ENCODE measurements around the gene ANKFY1.

DNA sequence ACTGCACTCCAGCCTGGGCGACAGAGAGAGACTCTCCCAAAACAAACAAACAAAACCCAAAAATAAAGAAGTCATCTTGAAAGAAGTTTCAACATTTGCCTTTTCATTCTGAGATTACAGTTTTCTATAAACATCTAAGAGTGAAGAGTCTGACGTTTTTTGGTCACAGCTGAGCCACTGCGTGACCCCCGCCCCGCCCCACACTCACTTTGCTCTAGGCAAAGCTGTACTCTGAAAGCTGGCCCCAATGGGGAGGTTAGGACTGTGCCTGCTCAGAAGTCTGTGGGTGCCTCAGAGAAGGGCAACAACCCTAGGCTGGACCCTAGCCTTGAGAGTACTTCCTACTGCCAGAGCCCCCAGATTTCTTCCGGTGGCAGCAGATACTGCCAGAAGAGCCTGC, 101.5 kb downstream of the ANKFY1 start:
- TF ChIP-seq, protein P1, sequence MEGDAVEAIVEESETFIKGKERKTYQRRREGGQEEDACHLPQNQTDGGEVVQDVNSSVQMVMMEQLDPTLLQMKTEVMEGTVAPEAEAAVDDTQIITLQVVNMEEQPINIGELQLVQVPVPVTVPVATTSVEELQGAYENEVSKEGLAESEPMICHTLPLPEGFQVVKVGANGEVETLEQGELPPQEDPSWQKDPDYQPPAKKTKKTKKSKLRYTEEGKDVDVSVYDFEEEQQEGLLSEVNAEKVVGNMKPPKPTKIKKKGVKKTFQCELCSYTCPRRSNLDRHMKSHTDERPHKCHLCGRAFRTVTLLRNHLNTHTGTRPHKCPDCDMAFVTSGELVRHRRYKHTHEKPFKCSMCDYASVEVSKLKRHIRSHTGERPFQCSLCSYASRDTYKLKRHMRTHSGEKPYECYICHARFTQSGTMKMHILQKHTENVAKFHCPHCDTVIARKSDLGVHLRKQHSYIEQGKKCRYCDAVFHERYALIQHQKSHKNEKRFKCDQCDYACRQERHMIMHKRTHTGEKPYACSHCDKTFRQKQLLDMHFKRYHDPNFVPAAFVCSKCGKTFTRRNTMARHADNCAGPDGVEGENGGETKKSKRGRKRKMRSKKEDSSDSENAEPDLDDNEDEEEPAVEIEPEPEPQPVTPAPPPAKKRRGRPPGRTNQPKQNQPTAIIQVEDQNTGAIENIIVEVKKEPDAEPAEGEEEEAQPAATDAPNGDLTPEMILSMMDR (IDR thresholded peaks at IDR 0.05): no peak
- TF ChIP-seq POLR2A (IDR thresholded peaks at IDR 0.05): no peak
- TF ChIP-seq POLR2AphosphoS5 (IDR thresholded peaks at IDR 0.05): no peak
- no peak for TF ChIP-seq EP300 (IDR thresholded peaks at IDR 0.05; ENCODE audit: low read depth)
